Dermis blood vessel endothelial cell (primary cell): Measurements from ENCODE around the gene CCDC38. TPM values are rescaled to one million over a fixed set of nuclear protein-coding genes. Genes with fewer than 3 reads are reported as not detected.
"Not testable (repeated sequence)": the region's sequence is repeated elsewhere in the genome, so short reads cannot be mapped to it uniquely, and the experiment has no call there.

Experiments used
- DNase-seq: peaks from one replicate; pipeline ENCODE4 v3.0.0; 2010
- total RNA-seq: library from RNA; depleted of rRNA; stranded (reverse); fragments of >200 nt; gene quantifications from 2 replicates; pipeline ENCODE4 v1.2.3, GENCODE V29; 2014

CCDC38 gene
- total RNA-seq: not detected in 2 replicates

GRCh38 chr12:95942524-95943329 is at the start of gene CCDC38:
CCDC38 (minus strand) TSS chr12:95942614; CDS start chr12:95936509, 6,105 bp downstream.
- peak; percentile 37 for DNase-seq

DNA sequence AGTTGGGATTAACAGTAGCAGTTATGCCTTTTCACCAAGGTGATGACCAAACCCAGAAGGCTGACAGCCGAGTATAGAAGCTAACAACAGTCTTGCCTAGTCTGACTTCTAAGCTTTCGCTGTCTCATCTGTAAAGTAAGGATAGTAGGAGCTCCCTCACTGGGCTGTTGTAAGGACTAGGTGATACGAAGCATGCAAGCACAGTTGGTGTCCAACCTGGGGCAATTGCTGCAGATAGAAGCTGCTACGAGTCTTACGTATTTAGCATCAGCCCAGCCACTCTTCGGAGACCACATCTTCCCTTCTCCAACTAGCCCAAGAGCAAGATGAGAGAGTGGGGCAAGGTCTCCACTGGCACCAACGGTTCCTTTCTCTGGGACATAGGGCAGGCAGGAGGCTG is 47.7 kb upstream of the CCDC38 start:
- DNase-seq: no peak

- DNase-seq: no peak
Measured at GRCh38 chr12:95989504-95990123, 47.2 kb upstream of the CCDC38 start.

DNA sequence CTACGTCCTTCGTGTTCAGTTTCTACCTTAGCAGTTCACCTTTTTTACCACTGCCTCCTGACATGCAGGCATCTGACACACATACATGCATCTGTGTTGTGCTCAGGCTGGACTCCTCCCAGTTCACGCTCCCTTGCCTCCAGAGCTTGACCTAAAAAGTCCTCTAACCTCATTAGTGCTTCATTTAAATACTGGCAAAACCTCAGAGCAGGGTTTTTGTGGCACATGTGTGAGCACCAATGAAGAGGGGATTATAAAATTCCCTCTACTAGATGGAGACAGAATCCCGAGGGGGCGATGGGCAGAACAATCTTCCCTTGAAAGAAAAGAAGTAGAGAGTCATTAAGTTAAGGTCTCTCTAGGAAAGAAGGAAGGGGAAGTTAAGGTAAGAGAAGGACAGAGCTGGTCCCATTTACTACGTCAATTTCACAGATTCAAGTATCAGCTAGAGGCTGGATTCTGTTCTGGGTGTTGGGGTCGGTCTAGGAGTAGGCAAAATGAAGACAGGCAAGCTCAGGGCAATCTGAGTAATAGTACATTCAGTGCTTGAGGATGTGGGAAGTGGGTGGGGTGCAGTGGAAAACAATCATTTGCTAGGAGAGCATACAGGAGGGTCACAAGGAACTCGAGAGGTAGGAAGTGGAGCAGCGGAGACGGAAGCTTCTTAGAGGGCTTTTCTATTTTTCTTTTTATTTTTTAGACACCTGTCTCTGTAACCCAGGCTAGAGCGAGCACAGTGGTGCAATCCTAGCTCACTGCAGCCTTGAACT is 46.3 kb upstream of the CCDC38 start:
- no peak for DNase-seq

DNA sequence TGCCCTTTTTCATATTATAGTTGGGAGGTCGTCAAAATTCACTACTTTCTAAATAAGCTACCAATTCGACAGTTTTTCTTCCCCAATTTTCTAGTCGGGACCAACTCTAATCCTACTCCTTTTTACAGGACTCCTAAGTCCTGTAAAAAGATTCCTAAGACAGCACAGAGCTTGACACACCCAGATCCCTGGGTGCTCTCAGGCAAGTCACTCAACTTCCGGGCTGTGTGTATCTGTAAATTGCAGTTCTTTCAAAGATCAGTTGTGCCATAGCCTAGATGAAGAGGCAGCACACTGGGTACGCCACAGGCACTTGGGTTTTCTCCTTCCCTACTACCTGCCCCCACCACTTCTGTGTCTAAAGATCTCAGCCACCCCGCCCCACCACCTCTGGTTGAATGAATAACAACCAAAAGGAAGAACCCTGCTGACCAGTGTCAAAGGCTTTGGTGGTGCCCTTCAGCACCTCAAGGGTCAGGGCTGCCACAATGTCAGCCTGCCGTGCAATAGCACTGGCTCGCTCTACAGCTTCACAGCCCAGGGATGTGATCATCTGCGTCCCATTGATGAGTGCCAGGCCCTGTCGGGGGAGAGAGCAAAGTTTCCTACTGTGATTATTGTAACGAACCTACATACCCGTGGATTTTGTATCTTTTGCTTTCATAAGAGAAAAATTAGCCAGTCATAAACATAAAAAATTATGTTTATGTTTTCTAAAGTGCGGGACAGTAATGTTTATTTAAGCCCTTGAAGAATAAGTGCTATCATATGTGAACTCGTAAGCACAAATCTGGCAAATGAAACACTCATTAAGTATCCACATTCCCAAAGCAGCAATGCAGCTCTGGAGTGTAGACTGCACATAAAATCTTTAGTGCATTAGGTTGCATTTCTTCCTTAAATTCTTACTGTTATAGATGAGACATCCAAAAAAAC is 44.5 kb upstream of the CCDC38 start:
- DNase-seq: no peak

GRCh38 chr12:95984682-95985081 is 42.3 kb upstream of the CCDC38 start:
- DNase-seq: no peak

DNA sequence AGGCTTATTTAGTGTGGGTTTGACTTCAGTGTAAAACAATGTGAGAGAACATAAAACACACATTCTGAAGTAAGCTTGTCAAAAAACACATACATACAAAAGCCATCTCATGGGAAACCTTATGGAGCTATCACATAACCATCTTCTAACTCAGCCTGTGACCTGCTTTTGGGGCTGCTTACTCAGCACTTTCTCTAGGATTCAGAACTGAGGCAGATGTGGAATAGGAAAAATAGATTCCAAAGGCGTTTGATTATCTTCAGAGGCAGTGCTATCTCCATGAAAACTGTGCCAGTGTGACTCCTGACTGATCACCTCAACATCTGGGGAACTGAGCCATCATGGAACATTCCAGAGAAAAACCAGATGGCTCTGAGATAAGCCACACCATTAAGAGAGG is 40.2 kb upstream of the CCDC38 start:
- DNase-seq: no peak

- DNase-seq: no peak
Measured at GRCh38 chr12:95980437-95980836, 38.0 kb upstream of the CCDC38 start.

DNA sequence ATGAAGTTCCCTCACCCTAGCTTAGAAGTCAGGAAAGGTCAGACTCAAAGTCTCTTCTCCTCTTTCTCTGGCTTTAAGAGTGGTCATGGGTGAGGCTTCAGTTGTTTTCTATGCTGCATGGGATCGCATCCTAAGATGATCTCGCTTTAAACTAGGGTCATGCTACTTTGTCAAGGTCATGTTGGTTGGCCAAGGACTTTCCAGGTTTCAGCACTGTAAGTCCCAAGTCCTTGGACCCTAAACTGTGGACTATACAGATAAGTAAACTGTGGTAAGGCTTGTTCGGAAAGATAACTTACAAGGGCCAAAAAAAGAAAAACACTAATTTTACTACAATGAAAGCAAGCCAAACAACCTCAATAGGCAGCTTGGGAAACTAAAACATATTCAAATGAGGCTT is 36.4 kb upstream of the CCDC38 start:
- DNase-seq: no peak

DNA sequence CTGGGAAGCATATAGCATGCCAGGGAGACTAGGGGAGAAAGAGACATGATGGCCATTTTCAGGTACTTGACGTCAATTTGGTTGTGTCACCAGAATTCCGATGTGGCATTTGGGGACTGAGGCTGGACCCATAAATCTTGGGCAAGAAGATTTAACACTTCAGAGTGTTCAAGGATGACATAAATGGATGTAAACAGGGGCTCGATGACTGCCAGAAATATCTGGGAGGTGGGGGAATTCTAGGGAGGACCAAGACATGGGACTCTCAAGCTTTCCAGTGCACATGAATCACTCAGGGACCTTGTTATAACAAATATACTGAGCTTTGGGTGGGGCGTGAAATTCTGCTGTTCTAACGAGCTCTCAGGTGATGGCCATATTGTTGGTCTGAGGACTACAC is 35.9 kb upstream of the CCDC38 start:
- no peak for DNase-seq

- no peak for DNase-seq
Measured at GRCh38 chr12:95977764-95978305, 35.4 kb upstream of the CCDC38 start.

GRCh38 chr12:95976416-95976832 is 34.0 kb upstream of the CCDC38 start:
- no peak for DNase-seq

GRCh38 chr12:95975491-95975890 is 33.1 kb upstream of the CCDC38 start:
- no peak for DNase-seq

GRCh38 chr12:95974358-95974757 is 31.9 kb upstream of the CCDC38 start:
- no peak for DNase-seq

GRCh38 chr12:95972832-95973456 is 30.5 kb upstream of the CCDC38 start:
- no peak for DNase-seq

DNA sequence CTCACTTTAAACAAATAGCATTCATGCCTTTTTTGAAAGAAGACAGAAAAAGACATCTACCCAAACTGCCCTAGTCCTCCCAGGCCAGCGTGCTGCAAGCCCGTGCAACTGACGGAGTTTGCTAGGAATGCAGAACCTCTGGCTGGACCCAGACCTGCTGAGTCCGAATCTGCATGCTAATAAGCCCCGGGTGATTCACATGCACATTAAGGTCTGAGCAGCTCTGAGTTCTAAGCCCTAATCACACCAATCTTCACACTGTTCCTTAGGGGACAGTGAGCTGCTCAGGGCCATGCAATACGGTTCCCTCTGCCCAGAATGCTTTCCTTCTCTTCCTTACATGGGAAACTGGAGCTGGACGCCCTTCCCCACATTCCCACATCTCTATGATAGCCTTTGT is 28.5 kb upstream of the CCDC38 start:
- no peak for DNase-seq

DNA sequence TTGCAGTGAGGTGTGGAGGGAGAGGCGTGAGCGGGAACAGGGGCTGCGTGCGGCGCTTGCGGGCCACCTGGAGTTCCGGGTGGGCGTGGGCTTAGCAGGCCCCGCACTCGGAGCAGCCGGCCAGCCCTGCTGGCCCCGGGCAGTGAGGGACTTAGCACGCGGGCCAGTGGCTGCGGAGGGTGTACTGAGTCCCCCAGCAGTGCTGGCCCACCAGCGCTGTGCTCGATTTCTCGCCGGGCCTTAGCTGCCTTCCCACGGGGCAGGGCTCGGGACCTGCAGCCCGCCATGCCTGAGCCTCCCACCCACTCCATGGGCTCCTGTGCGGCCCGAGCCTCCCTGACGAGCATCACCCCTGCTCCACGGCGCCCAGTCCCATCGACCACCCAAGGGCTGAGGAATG is 26.7 kb upstream of the CCDC38 start:
- not testable (repeated sequence) for DNase-seq

DNA sequence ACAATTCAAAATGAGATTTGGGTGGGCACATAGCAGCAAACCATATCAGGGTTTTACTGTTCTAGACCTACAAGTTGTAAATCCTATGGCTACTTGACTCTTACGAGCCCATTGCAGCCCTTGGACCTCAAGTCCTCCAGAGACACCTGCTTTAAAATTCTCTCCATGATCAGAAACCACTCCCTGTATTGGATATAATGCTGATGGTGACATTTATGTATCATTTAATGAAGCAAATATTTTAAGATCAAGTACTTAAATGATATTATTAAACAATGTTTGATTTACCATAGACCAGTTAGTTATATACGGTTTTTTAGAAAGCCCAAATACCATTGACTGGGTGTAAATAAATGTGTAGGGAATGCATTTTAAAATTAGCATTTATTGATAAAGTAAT is 24.9 kb upstream of the CCDC38 start:
- no peak for DNase-seq

GRCh38 chr12:95966287-95966870 is 24.0 kb upstream of the CCDC38 start:
- no peak for DNase-seq

- DNase-seq: peak; percentile 10
Measured at GRCh38 chr12:95963096-95963495, 20.7 kb upstream of the CCDC38 start.

DNA sequence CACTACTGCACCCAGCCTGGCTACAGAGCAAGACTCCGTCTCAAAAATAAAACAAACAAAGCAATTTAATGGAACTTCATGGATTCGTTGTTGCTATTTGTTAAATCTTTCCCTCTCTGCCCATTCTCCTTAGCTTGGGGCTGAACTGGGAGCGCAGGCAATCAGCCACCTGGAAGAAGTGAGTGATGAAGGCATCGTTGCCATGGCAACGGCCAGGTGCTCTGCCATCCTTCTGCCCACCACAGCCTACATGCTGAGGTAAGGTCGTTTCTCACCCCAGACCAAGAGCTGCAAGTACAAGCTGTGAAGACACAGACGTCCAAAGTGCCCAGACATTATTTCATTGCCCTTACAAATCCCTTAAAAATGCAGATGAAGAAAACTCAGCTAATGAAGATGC is 19.8 kb upstream of the CCDC38 start:
- DNase-seq: no peak
